K562 (cell line): Measurements from ENCODE around the gene AMZ1. TPM values are rescaled to one million over a fixed set of nuclear protein-coding genes. Genes with fewer than 3 reads are reported as not detected.

ENCODE experiments used
- ATAC-seq: fragments of 200-7000 bp; cut with Tn5 transposase; 3 replicates; pipeline ENCODE4 v1.9.1; 2020; ENCODE audit warnings: moderate library complexity
- BruUV-seq: library from RNA; stranded (reverse); fragments of 400-500 nt; replicated peaks from 2 replicates; lab custom pipeline; 2021; lab: Mats Ljungman, UMichigan
- CTCF ChIA-PET: fragments of 300-600 bp; formaldehyde crosslinking; extraction: SDS; loops from one replicate; lab custom pipeline; 2021; ENCODE audit warnings: low intra/inter-chr PET ratio; lab: Yijun Ruan, JAX
- POLR2A ChIA-PET: fragments of 300-600, 350-650 bp; sonication (Branson Sonifier 250); formaldehyde crosslinking; extraction: SDS; loops from one replicate; lab custom pipeline; 2021; ENCODE audit warnings: antibody characterized with exemption, inconsistent platforms; lab: Yijun Ruan, JAX
- DNase-seq, 4 experiments: peaks; one replicate each; pipeline versions ENCODE4 v3.0.0 to v3.0.0-alpha.2; 2011 to 2018; ENCODE audit warnings: low spot score in 3 of 4, mixed read lengths in 3 of 4; ENCODE audit errors: extremely low read depth in 1 of 4
- FAIRE-seq: peaks from 2 replicates; lab custom pipeline; 2011; peaks lifted over from hg19 to GRCh38; lab: Jason Lieb, UNC
- H2AFZ ChIP-seq: 2 replicates; pipeline ENCODE4 v1.6.0; 2011; ENCODE audit warnings: low read depth, low read length, control low read depth, inconsistent platforms
- H3K27ac ChIP-seq: fragments of 200-600 bp; 3 replicates; pipeline ENCODE4 v1.8.0; 2011; ENCODE audit warnings: low read depth, mild to moderate bottlenecking, control low read depth, inconsistent platforms, low read length, moderate library complexity, mixed read lengths; ENCODE audit errors: extremely low read depth
- H3K27me3 ChIP-seq, 2 experiments: fragments of 300-600 bp in 1 of 2; 2 replicates in 1 of 2; 3 replicates in 1 of 2; pipeline versions ENCODE4 v1.6.0 to v1.8.0; 2011; ENCODE audit warnings: inconsistent platforms in 2 of 2, low read length in 2 of 2, mild to moderate bottlenecking in 1 of 2, mixed read lengths in 1 of 2, moderate library complexity in 1 of 2; ENCODE audit not compliant: control insufficient read depth in 2 of 2, insufficient read depth in 2 of 2
- H3K36me3 ChIP-seq: fragments of 300-600 bp; 3 replicates; pipeline ENCODE4 v1.8.0; 2011; ENCODE audit warnings: mild to moderate bottlenecking, low read length, inconsistent platforms; ENCODE audit not compliant: control insufficient read depth, insufficient read depth
- H3K4me1 ChIP-seq, 2 experiments: fragments of 200-600 bp in 1 of 2; replicated peaks in 1 of 2; 2 replicates in 1 of 2; 3 replicates in 1 of 2; pipeline versions ENCODE4 v1.5.1 to v1.8.0; 2011; ENCODE audit warnings: inconsistent platforms in 2 of 2, low read length in 2 of 2, mild to moderate bottlenecking in 1 of 2, mixed read lengths in 1 of 2, moderate library complexity in 1 of 2; ENCODE audit not compliant: control insufficient read depth in 2 of 2, insufficient read depth in 2 of 2
- H3K4me2 ChIP-seq: 2 replicates; pipeline ENCODE4 v1.6.1; 2011; ENCODE audit warnings: low read length, control low read depth, inconsistent platforms, mixed read lengths; ENCODE audit not compliant: insufficient read depth
- H3K4me3 ChIP-seq: fragments of 200-600 bp; sonication (generic), shearing (Covaris generic); 2 replicates; pipeline ENCODE4 v1.5.1; 2016; ENCODE audit warnings: control low read depth, inconsistent platforms
- H3K79me2 ChIP-seq: fragments of 200-600 bp; 3 replicates; pipeline ENCODE4 v1.8.0; 2011; ENCODE audit warnings: low read length, inconsistent platforms; ENCODE audit not compliant: control insufficient read depth, insufficient read depth
- H3K9ac ChIP-seq, 2 experiments: 2 replicates each; pipeline versions ENCODE4 v1.6.0 to v1.6.1; 2011; ENCODE audit warnings: low read depth in 2 of 2, low read length in 2 of 2, control low read depth in 1 of 2, inconsistent platforms in 1 of 2, mild to moderate bottlenecking in 1 of 2, mixed read lengths in 1 of 2; ENCODE audit not compliant: insufficient read depth in 1 of 2
- H3K9me1 ChIP-seq: one replicate; pipeline ENCODE4 v1.6.0; 2011; ENCODE audit warnings: inconsistent platforms, mild to moderate bottlenecking, low read length, moderate library complexity; ENCODE audit not compliant: control insufficient read depth, insufficient read depth
- H3K9me3 ChIP-seq: replicated peaks from 2 replicates; pipeline ENCODE4 v1.5.1; 2011; ENCODE audit warnings: low read depth, low read length, inconsistent platforms; ENCODE audit not compliant: control insufficient read depth, insufficient read depth
- H4K20me1 ChIP-seq: replicated peaks from 2 replicates; pipeline ENCODE4 v1.6.1; 2011; ENCODE audit warnings: low read length, inconsistent platforms, mixed read lengths; ENCODE audit not compliant: control insufficient read depth, insufficient read depth
- ATF2 ChIP-seq: sonication (generic); formaldehyde crosslinking; IDR thresholded peaks from 2 replicates; pipeline ENCODE4 v1.8.1; 2022; ENCODE audit warnings: missing genetic modification reagents
- DMBX1 ChIP-seq: fragments of 250-450 bp; sonication (Bioruptor Pico); IDR thresholded peaks from 2 replicates; pipeline ENCODE4 v1.8.0; 2022; ENCODE audit warnings: inconsistent platforms, mild to moderate bottlenecking, moderate library complexity, borderline replicate concordance
- E2F1 ChIP-seq: sonication (generic); formaldehyde crosslinking; IDR thresholded peaks from 2 replicates; pipeline ENCODE4 v1.8.1; 2023; ENCODE audit warnings: mild to moderate bottlenecking, missing genetic modification reagents, moderate library complexity
- E2F5 ChIP-seq: sonication (generic); formaldehyde crosslinking; IDR thresholded peaks from 2 replicates; pipeline ENCODE4 v1.8.0; 2022; ENCODE audit warnings: mild to moderate bottlenecking, missing genetic modification reagents
- GTF2E2 ChIP-seq: fragments of 200-800 bp; sonication (Bioruptor generic); IDR thresholded peaks from 2 replicates; pipeline ENCODE4 v1.6.1; 2016; ENCODE audit warnings: missing genetic modification characterization, missing compliant biosample characterization
- HOXB6 ChIP-seq: fragments of 250-450 bp; sonication (Bioruptor Pico); IDR thresholded peaks from 2 replicates; pipeline ENCODE4 v1.5.1; 2022; ENCODE audit warnings: mild to moderate bottlenecking, borderline replicate concordance
- ILF3 ChIP-seq: fragments of 450-650 bp; IDR thresholded peaks from 2 replicates; pipeline ENCODE4 v1.6.1; 2018; ENCODE audit warnings: antibody characterized with exemption, mild to moderate bottlenecking, moderate library complexity, borderline replicate concordance
- MYNN ChIP-seq, 2 experiments: sonication (generic); formaldehyde crosslinking in 1 of 2; IDR thresholded peaks; 2 replicates each; pipeline versions ENCODE4 v1.5.0 to v1.6.1; 2016 to 2020; ENCODE audit warnings: antibody characterized with exemption in 1 of 2, missing genetic modification reagents in 1 of 2
- PYGO2 ChIP-seq: fragments of 450-650 bp; IDR thresholded peaks from 2 replicates; pipeline ENCODE4 v1.6.1; 2016; ENCODE audit warnings: mild to moderate bottlenecking, missing genetic modification characterization, moderate library complexity, missing compliant biosample characterization
- SMARCA4 ChIP-seq: fragments of 450-650 bp; IDR thresholded peaks from 2 replicates; pipeline ENCODE4 v1.6.1; 2016
- SRF ChIP-seq, 2 experiments: fragments of 250-450, 450-650 bp in 1 of 2; sonication (Bioruptor Pico) in 1 of 2; sonication (generic) in 1 of 2; formaldehyde crosslinking; IDR thresholded peaks; 2 replicates each; pipeline versions ENCODE4 v1.5.0 to v1.5.1; 2020 to 2022; ENCODE audit warnings: mild to moderate bottlenecking in 1 of 2, missing genetic modification reagents in 1 of 2
- THRAP3 ChIP-seq: fragments of 450-650 bp; IDR thresholded peaks from 2 replicates; pipeline ENCODE4 v1.6.1; 2016; ENCODE audit warnings: mild to moderate bottlenecking, inconsistent platforms, borderline replicate concordance
- USF1 ChIP-seq: sonication (generic); formaldehyde crosslinking; IDR thresholded peaks from 2 replicates; pipeline ENCODE4 v1.9.0; 2022; ENCODE audit warnings: mild to moderate bottlenecking, missing genetic modification reagents
- USF2 ChIP-seq: sonication (generic); formaldehyde crosslinking; IDR thresholded peaks from 2 replicates; pipeline ENCODE4 v1.5.0; 2020; ENCODE audit warnings: missing genetic modification reagents
- ZEB2 ChIP-seq: fragments of 450-650 bp; IDR thresholded peaks from 2 replicates; pipeline ENCODE4 v1.6.1; 2016
- ZNF311 ChIP-seq: fragments of 250-450 bp; sonication (Bioruptor Pico); IDR thresholded peaks from 2 replicates; pipeline ENCODE4 v1.4.0; 2020; ENCODE audit warnings: mild to moderate bottlenecking, moderate library complexity
- ZNF444 ChIP-seq: fragments of 250-450 bp; sonication (Bioruptor Pico); IDR thresholded peaks from 2 replicates; pipeline ENCODE4 v1.4.0; 2020; ENCODE audit warnings: mild to moderate bottlenecking, moderate library complexity
- WGBS: fragments of 100-300 bp; shearing (Covaris generic); methylation state at CpG from one replicate; pipeline ENCODE4 v1.1.6; 2016; ENCODE audit warnings: low coverage, mixed read lengths; ENCODE audit not compliant: insufficient coverage; ENCODE audit errors: missing lambda C conversion rate; 5-methylcytosine and 5-hydroxymethylcytosine counted together
- in situ Hi-C: fragments of 300-500 bp; cut with MboI; formaldehyde crosslinking; loops from 4 replicates; pipeline ENCODE4 v1.15.0; 2018; ENCODE audit warnings: inconsistent platforms, mixed read lengths
- intact Hi-C: fragments of 100-400 bp; cut with micrococcal nuclease; formaldehyde crosslinking; loops from 2 replicates; pipeline ENCODE4 v1.14.2; 2022
- polyA plus RNA-seq, 8 experiments: library from polyadenylated mRNA; depleted of rRNA in 4 of 8; stranded (reverse) in 5 of 8; unstranded in 3 of 8; fragments of >200 nt; fragmentation: Nextera tagmentation in 2 of 8; fragmentation: Illumina TruSeq in 1 of 8; extraction: Ambion mirVana in 2 of 8; extraction: Trizol in 1 of 8; gene quantifications; 2 replicates each; pipeline versions ENCODE4 v1.2.1 to v1.2.3, GENCODE V29; 2011 to 2014; ENCODE audit warnings: inconsistent platforms in 1 of 8, missing spikeins in 1 of 8
- total RNA-seq, 7 experiments: library from RNA; depleted of rRNA in 6 of 7; stranded (reverse); fragments of >200 nt in 6 of 7; fragmentation: Illumina TruSeq in 2 of 7; extraction: Trizol in 2 of 7; gene quantifications; 2 replicates each; pipeline versions ENCODE4 v1.2.1 to v1.2.3, GENCODE V29; 2011 to 2021; ENCODE audit warnings: low replicate concordance in 1 of 7

The AMZ1 gene
- total and polyA plus RNA-seq, 9 of the 15 experiments (the other 6 are each of a cell fraction or from before 2014, with no cell fraction given), result not detected

GRCh38 chr7:2649139-2649838 lies 38.7 kb upstream of the AMZ1 start (continued):
- TF ChIP-seq ZEB2 (no peak), USF2 (peak; percentile 49; the same call in 1 of the 2 replicates), USF1 (peak; percentile 70), DMBX1 (no peak), THRAP3 (no peak), HOXB6 (CRISPR knock-in tag) (no peak), ILF3 (no peak), ZNF444 (CRISPR knock-in tag) (no peak)

GRCh38 chr7:2649991-2650390 lies 38.0 kb upstream of the AMZ1 start:
- in situ Hi-C loops, result no loop called here
- ATAC-seq (no peak), FAIRE-seq (no peak), DNase-seq (no peak)
- Histone ChIP-seq H3K9me1 (no peaks in the 10 kb centered on the region), H2AFZ (no peak overlapping the region), H3K4me2 (no peak overlapping the region), H3K4me1 (peaks cover 6 to 66% of the 10 kb centered on the region in 2 experiments; a peak in 3 of 5 replicates), H3K9me3 (no peaks in the 10 kb centered on the region), H3K79me2 (no peaks in the 10 kb centered on the region), H3K27me3 (peaks cover 0 to 6% of the 10 kb centered on the region in 2 experiments; a peak in 1 of 5 replicates), H3K9ac (no peak overlapping the region; a peak in 1 of 4 replicates), H3K27ac (no peak overlapping the region), H3K4me3 (no peak overlapping the region), H4K20me1 (peaks cover 5% of the 10 kb centered on the region; the same call in 1 of the 2 replicates), H3K36me3 (no peaks in the 10 kb centered on the region)
- ChIA-PET POLR2A (no interaction called here), CTCF (no interaction called here)
- no peak for TF ChIP-seq SRF (CRISPR knock-in tag; IDR thresholded peaks at IDR 0.05)
- no peak for TF ChIP-seq SMARCA4
- no peak for TF ChIP-seq MYNN (IDR thresholded peaks at IDR 0.05)
- no peak for TF ChIP-seq MYNN (CRISPR knock-in tag; IDR thresholded peaks at IDR 0.05)
- no peak for TF ChIP-seq PYGO2
- TF ChIP-seq E2F5 (CRISPR knock-in tag), result no peak
- no peak for TF ChIP-seq ZNF311 (CRISPR knock-in tag)
- no peak for TF ChIP-seq GTF2E2 (tag)
- no peak for TF ChIP-seq ATF2 (CRISPR knock-in tag)
- TF ChIP-seq E2F1 (CRISPR knock-in tag), result no peak
- intact Hi-C loops, result loop anchor here (10.0 kb wide), 1 partner anchor 85 kb away; no protein-coding TSS in a partner anchor
- BruUV-seq, result no TSS peak
- WGBS, result 75% methylated on average over 11 of the region's 11 CpGs
